NCI-H524 (cell line): ENCODE results near the gene CIB4.

Source experiments
- DNase-seq, 2 experiments: peaks; one replicate each; lab custom pipeline; 2025; lab: John Stamatoyannopoulos, UW

CIB4 gene

GRCh38 chr2:26640781-26641564, at the start of gene CIB4:
TSS of gene CIB4 (minus strand) at chr2:26641366. CDS start at chr2:26641314, 52 bp downstream.
- DNase-seq = peak; percentile 25 to 83

GRCh38 chr2:26687801-26688200, 46.6 kb upstream of the CIB4 start:
- DNase-seq = no peak

GRCh38 chr2:26687328-26687727, 46.2 kb upstream of the CIB4 start:
- DNase-seq = peak in 1 of 2 experiments; percentile 39

- peak in 1 of 2 experiments; percentile 36 for DNase-seq
Observed at GRCh38 chr2:26685989-26686839, 45.0 kb upstream of the CIB4 start.

- DNase-seq = no peak
Observed at GRCh38 chr2:26685341-26685740, 44.2 kb upstream of the CIB4 start.

- no peak for DNase-seq
Observed at GRCh38 chr2:26683583-26683982, 42.4 kb upstream of the CIB4 start.

- no peak for DNase-seq
Observed at GRCh38 chr2:26682155-26682554, 41.0 kb upstream of the CIB4 start.

GRCh38 chr2:26681656-26682055, 40.5 kb upstream of the CIB4 start:
- no peak for DNase-seq

GRCh38 chr2:26679867-26680266, 38.7 kb upstream of the CIB4 start:
- no peak for DNase-seq

GRCh38 chr2:26678035-26678434, 36.9 kb upstream of the CIB4 start:
- DNase-seq = no peak

- no peak for DNase-seq
Observed at GRCh38 chr2:26675651-26676255, 34.6 kb upstream of the CIB4 start.

- DNase-seq = no peak
Observed at GRCh38 chr2:26674771-26675170, 33.6 kb upstream of the CIB4 start.

- no peak for DNase-seq
Observed at GRCh38 chr2:26674002-26674751, 33.0 kb upstream of the CIB4 start.

GRCh38 chr2:26672818-26673393, 31.7 kb upstream of the CIB4 start:
- DNase-seq = no peak

GRCh38 chr2:26672112-26672817, 31.1 kb upstream of the CIB4 start:
- no peak for DNase-seq

- no peak for DNase-seq
Observed at GRCh38 chr2:26671691-26672090, 30.5 kb upstream of the CIB4 start.

GRCh38 chr2:26670931-26671460, 29.8 kb upstream of the CIB4 start:
- DNase-seq = no peak

GRCh38 chr2:26670171-26670570, 29.0 kb upstream of the CIB4 start:
- DNase-seq = no peak

- peak; percentile 30 to 76 for DNase-seq
Observed at GRCh38 chr2:26668856-26669750, 27.9 kb upstream of the CIB4 start.

- no peak for DNase-seq
Observed at GRCh38 chr2:26668041-26668440, 26.9 kb upstream of the CIB4 start.
